Glomerular visceral epithelial cell (primary cell): ENCODE data around the gene DTL.

Experiments
- DNase-seq: peaks from one replicate; pipeline ENCODE4 v3.0.0-alpha.2; 2016; ENCODE audit errors: extremely low spot score

The DTL gene

DNA sequence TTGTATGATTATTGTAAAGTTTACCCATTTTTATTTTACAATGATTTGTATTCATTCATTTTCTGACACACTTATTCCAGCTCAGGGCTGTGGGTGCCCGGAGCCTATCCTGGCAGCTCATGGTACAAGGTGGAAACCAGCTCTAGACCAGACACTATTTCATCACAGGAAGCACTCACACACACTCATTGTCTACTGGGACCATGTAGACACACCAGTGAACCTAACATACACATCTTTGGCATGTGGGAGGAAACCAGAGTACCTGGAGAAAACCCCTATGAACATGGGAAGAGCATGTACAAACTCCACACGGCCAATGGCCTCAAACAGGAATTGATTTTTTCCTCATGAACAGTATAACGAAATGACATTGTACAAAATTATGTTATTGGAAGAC, 2.4 kb downstream of the DTL start:
- no peak for DNase-seq

DNA sequence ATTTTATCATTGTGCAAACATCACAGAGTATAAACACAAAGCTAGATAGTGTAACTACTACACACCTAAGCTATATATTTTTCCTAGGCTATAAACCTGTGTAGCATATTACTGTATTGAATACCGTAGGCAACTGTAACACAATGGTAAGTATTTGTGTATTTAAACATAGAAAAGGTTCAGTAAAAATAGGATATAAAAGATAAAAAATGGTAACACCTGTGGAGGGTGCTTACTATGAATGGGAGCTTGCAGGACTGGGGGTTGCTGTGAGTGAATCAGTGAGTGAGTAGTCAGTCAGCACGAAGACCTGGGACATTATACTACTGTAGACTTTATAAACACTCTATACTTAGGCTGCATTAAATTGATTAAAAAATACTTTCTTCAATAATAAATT, 4.1 kb downstream of the DTL start:
- DNase-seq, result no peak

DNA sequence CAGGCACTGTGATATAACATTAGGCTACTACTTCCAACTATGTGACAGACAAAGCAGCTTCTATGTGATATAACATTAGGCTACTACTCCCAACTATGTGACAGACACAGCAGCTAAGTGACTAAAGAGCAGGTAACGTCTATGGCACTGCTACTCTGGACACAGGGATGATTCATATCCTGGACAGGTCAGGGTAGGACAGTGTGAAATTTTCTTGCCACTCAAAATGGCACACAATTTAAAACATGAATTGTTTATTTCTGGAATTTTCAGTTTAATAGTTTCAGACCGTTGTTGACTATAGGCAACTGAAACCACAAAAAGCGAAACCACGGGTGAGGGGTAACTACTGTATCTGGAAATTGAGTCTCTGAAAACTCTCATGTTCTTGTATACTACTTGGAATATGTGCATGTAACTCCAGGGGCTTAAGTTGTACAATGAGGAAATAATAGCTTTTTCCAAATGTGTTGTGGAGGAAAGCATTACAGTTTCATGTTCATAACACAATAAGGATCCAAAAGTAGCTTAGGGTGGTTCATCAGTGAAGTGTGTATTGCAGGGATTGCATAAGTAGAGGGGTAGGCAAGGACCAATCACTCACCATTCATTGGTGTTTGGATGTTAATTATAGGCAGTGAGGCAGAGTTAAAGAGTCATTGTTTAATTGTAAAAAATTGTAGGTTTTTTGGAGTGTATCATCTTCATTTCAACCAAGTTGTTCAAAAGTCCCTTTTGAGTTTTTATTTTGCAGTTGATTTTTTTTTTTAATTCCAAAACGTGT, 5.3 kb downstream of the DTL start:
- DNase-seq, result no peak

DNA sequence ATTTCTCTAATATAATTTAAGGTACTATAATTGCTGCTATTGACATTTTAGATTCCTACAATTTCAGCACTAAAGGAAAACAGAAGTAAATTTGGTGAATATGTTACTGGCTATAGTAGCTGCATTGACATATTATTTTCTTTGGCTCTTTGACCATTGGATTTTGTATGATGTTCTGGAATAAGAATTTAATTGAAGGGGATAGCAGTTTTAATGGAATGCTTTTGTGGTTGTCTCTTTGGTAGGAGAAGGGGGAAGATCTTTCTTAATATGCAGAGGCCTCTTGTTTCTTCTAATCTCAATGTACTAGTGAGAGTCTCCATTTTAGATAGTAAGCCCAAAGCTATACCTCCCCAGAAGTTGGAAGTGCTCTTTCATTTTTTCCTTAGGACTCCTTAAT, 6.9 kb downstream of the DTL start:
- DNase-seq, result no peak

DNA sequence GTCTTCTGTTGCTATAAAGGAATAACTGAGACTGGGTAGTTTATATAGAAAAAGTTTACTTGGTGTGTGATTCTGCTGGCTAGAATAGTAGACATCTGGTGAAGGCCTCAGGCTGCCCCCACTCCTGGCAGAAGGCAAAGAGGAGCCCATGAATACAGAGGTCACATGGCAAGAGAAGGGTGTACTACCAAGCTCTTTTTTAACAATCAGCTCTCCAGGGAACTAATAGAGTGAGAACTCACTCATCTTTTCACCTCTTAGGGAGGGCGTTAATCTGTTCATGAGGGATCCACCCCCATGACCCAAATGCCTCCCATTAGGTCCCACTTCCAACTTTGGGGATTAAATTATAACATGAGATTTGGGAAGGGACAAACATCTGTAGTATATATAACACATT, 9.3 kb downstream of the DTL start:
- DNase-seq, result no peak

DNA sequence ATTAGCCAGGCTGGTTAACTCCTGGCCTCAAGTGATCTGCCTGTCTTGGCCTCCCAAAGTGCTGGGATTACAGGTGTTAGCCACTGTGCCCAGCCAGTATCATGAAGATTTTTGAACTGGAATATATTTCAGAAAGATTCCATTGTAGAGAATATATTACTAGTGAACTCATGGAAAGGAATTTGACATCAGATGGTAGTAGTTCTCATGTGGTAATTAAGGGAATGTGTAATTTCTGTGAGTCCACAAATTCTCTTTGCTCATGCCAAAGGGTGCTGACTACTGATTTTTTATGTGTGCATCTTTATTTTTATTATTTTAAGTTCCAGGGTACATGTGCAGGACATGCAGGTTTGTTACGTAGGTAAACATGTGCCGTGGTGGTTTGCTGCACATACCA, 10.4 kb downstream of the DTL start:
- no peak for DNase-seq

DNA sequence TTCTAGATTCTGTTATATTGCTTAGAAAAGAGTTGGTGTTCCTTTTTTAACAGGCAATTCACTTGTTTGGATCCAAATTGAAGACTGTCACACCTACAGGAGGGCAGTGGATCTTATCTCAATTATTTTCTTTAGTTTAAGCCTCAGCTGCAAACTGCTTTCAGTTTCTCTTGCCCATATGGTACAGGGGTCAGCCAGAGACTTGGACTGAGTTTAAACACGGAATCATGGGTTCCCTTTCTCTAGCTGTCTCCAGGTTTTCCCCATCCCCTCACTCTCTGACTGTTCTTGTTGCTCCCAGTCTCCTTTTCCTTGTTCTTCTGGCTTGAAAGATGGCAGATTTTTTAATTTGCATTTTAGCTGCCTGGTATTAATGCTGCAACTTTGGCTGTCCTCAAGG, 18.4 kb downstream of the DTL start:
- no peak for DNase-seq

DNA sequence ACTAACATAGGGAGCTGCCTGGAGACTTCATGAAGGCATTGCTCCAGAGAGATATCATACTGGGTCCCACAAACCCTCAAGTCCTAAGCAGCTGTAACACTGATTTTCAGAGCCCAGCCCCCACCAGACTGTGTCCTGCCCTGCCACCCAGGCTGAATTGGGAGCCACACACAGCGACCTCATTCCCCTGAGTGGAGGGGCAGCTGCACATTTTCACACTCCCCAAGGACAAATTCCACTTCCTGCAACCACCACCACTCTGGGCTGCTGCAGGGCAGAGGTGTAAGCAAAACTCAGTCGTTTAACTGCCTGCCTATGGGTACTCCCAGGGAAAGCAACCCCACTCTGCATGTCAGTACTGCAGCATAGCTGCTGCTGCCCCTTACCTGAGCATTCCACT, 19.8 kb downstream of the DTL start:
- no peak for DNase-seq

DNA sequence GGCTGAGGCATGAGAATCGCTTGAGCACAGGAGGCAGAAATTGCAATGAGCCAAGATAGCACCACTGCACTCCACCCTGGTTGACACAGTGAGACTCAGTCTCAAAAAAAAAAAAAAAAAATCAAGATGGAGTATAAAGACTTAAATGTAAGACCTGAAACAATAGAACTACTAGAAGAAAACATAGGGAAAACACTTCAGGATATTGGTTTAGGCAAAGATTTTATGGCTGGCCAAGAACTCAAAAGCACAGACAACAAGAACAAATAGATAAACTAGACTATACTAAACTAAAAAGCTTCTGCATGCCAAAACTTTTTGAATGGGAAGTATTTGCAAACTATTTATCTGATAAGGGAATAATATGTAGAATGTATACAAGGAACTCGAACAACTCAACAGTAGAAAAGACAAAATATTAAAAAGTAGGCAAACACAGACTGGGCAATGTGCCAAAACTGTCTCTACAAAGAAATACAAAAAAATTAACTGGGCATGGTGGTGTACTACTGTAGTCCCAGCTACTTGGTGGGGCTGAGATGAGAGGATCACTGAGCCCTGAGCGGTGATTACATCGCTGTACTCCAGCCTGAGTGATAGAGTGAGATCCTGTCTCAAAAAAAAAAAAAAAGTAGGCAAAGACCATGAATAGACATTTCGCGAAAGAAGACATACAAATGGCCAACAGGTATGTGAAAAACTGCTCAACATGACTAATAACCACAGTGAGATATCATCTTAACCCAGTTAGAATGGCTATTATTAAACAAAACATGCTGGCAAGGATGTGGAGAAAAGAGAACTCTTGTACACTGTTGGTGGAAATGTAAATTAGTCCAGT, 25.3 kb downstream of the DTL start:
- DNase-seq, result peak; percentile 6

DNA sequence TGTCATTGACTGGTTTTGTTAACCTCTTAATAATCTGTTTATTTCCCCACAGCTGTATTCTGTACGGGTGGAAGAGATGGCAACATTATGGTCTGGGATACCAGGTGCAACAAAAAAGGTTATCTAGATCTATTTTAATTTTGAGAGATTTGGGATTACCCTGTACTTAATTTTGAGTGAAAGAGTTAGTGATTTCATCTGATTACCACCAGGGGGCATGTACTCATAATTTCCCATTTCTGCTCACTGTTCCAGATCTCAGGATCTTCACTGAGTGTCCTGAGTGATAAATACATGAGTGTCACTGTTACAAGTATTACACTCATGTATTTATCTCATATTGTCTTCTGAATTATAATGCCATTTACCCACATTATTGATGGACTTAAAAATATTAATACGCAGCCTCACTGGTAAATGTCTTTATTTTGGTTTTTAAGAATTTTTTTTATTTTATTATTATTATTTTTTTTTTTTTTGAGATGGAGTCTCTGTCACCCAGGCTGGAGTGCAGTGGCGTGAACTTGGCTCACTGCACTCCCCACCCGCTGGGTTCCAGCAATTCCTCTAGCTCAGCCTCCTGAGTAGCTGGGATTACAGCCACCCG, 27.4 kb downstream of the DTL start:
- peak; percentile 42 for DNase-seq

DNA sequence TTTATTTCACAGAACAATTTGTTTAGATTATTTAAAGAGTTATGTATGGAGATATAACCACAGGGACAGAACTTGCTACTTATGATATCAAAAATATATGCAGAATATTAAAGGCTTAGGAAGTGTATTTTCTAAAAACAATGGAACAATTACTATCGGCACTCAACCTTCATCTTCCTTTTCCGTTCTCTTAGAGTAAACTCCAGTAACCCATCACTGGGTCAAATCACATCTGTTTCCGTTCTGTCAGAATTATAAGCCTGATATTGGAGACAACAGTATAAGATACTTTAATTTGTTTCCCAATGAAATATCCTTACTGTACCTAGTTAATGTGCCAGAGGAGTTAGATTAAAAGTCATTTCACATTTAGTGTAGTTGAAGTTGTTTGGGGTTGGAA, 32.2 kb downstream of the DTL start:
- DNase-seq, result no peak

DNA sequence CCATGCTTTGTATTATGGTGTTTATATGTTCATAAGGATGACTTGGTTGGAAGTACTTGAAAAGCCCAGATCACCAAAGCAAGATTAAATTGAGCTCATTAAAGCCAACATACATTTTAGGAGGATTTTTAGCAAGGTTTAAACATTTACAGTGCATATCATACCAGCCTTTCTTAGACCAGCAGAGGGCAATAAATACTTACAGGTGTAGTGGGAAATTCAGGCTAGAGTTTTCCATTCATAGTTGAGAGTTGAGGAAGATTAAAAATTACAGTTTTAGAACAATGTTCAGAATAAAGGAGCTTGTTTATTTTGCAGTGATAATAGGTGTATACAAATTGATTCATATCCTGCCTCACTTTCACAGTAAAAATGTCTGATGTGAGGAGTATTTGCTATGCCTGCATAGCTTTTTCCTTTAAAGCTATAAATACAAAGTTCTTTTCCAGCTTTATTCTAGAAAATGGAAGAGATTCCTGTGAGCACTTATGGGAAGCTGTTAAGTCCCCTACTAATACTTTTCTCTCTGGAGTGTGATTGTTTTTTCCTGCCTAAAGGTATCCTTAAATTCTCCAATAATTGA, 35.3 kb downstream of the DTL start:
- peak; percentile 37 for DNase-seq

DNA sequence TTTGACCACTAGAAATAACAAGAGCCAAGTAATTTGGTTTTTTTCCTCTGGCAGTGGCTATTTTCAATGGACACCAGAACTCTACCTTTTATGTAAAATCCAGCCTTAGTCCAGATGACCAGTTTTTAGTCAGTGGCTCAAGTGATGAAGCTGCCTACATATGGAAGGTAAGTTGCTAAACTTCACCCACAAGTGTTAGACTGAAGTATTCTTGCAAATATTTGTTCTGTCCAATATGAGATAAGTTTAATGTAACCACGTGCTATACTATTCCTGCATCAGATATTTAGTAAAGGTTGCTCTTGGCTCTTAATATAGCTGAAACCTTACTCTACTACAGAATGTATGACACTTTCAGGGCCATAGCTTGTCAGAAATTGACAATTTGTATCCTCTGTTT, 36.5 kb downstream of the DTL start:
- no peak for DNase-seq

DNA sequence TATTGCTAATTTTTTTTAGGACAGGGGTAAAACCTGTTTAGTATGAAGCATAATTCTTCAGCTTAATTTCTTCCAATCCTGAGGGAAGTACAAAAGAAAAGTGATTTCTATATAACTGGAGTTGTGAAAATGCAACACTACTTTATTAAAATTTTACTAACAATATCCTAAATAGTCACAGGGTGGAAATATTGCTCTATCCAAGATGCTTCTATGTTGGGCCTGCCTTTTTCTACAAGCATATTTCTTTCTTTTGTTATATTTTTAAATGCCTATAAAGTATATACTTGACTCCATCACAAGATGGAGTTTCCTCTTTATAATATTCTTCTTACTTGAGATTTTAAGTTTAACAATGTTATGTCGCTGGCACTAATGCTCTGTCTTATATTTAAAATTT, 37.9 kb downstream of the DTL start:
- DNase-seq, result no peak

DNA sequence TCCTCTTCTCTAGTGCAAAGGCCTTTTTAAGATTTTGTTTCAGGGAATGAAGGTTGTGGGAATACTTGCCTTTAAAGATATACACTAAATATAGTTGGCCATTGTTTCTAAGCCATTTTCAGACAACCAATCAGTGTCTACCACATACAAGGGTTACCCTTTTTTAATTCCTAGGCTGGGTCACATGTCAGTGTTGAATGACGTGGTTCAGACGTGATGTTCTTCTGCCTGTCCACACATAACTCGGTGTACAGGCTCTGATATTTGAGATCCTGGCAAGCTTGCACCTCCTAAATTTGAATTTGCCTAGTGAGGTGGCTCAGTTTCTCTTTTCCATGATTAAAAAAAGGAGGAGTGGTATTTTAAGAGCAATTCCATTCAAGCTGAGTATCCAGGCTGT, 38.8 kb downstream of the DTL start:
- no peak for DNase-seq

DNA sequence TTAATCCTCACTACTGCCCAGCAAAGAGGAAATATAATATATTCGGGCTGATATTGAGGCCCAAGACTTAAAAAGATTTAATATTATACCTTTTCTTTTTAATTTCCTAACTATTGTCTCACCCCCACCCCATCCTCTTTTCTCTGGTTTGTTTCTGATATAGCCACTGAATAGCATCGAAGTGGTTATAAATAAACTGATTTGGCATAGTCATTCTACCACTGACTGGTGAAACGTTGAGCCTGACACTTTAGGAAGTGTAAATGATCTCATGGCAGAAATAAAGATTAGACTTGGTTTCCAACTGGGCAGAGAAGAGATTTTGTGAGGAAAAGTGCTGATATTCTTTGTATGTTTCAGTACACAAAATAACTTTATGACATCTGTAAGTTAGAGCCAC, 39.3 kb downstream of the DTL start:
- no peak for DNase-seq

DNA sequence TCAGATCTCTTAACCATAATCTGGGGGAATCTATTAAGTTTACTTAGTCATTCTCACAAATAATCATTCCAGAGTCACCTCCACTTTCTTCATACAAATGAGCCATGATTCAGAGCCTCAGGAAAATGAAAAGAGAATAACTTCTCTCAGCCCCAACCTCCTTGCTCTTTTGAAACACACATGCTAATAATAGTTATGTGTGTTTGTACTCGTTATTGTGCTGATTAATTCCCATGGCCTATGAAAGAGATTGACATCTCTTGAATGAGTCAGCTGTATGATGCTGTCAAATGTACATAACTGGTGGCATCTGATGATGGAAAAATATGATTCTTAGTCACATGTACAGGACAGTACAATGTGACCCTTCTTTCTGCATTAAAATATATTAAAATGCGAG, 41.5 kb downstream of the DTL start:
- no peak for DNase-seq

DNA sequence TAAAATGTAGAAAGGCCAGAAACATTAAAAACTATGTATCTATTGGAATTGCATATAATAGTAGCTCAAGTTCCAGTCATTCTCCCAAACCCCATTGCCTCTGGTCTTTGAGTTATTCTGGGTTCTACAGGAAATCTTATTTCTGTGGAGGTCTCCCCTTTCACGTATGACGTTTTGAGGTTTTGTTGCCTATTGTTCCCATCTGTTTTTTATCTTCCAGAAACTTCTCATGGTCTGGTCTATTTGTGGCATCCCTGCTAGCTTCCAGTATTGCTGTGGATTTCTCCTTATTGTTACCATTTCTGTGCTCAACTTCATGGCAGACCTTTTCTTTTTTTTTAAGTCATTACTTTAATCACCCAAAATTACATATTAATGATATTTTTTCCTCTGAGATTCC, 43.3 kb downstream of the DTL start:
- no peak for DNase-seq

DNA sequence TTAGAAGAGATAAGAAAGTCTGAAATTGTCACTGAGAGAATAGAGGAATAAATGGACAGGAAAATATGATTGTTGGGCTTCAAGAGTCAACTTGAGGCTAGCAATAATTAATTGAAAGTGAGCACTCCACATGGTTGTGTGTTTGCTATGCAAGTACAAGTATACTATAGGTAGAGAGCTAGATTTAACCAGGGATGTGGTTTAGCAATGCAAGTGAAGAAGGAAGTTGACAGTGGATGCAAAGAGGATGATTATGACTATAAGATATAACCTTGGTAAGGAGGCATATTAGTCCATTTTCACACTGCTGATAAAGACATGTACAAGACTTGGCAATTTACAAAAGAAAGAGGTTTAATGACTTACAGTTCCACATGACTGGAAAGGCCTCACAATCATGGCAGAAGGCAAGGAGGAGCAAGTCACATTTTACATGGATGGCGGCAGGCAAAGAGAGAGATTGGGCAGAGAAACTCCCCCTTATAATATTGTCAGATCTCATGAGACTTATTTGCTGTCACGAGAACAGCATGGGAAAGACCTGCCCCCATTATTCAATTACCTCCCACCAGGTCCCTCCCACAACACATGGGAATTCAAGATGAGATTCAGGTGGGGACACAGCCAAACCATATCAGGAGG, 47.3 kb downstream of the DTL start:
- DNase-seq, result no peak

DNA sequence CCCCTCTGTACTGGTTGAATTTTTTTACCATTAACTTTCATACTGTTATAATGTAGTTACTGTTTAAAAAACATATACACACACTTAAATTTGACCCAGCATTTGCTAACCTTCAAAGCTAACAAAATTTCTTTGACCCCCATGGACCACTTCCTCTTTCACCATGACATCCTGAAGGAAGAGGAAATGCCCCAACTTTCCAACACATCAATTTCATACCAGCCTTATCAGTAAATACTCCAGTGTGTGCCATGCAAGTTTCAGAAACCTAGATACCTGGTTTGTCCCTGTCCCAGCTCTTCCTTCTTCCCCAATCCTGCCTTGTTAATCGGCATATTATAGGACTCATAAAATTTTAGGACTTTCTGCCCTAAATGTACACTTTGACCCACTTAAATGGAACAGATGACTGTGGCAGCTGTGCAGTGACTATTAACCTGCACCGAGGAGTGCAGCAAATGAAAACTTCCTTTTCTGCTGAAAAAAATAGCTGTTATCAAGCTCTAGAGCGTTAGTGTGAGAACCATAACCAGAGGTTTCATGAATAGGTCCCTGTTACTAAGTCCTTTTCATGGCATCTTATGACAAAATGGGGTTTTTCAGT, 54.1 kb downstream of the DTL start:
- DNase-seq, result no peak

DNA sequence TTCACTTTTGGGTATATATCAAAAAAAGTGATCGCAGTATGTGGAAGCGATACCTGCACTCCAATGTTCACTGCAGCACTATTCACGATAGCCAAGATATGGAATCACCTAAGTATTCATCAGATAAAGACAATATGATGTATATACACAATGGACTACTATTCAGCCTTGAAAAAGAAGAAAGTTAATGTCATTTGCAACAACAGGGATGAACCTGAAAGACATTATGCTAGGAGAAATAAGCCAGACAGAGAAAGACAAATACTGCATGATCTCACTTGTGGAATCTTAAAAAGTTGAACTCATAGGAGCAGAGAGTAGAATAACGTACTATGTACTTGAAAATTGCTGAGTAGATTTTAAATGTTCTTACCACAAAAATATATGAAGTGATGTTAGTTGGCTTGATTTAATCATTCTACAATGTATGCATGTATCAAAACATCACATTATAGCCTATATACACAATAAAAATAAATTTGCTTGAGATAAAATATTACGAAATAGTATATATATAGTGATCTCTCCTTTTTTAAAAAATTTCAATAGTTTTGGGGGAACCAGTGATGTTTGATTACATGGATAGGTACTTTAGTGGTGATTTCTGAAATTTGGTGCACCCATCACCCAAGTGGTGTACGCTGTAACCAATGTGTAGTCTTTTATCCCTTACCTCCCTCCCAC, 56.0 kb downstream of the DTL start:
- DNase-seq, result no peak
